H1 (cell line): ENCODE measurements around the gene ZRANB1. TPM values are rescaled to one million over a fixed set of nuclear protein-coding genes. Genes with fewer than 3 reads are reported as not detected.

ENCODE experiments used
- CTCF ChIA-PET: fragments of 300-600 bp; sonication (Branson Sonifier 250); formaldehyde crosslinking; loops from one replicate; lab custom pipeline; 2021; ENCODE audit not compliant: partially characterized antibody; lab: Charles Lee
- POLR2A ChIA-PET: fragments of 300-600 bp; sonication (Branson Sonifier 250); formaldehyde crosslinking; loops from one replicate; lab custom pipeline; 2021; ENCODE audit warnings: inconsistent platforms; ENCODE audit not compliant: partially characterized antibody; lab: Charles Lee
- DNase-seq, 2 experiments: peaks; one replicate each; pipeline versions ENCODE4 v3.0.0 to v3.0.0-alpha.2; 2010 to 2022; ENCODE audit warnings: low spot score in 2 of 2, low read depth in 1 of 2, mixed read lengths in 1 of 2
- FAIRE-seq: peaks from 2 replicates; lab custom pipeline; 2011; peaks lifted over from hg19 to GRCh38; lab: Jason Lieb, UNC
- H2AFZ ChIP-seq: 2 replicates; pipeline ENCODE4 v1.8.1; 2012; ENCODE audit warnings: low read length, inconsistent platforms
- H2AK5ac ChIP-seq: 2 replicates; pipeline ENCODE4 v1.6.1; 2013; ENCODE audit warnings: low read depth, low read length
- H2BK120ac ChIP-seq: replicated peaks from 2 replicates; pipeline ENCODE3; 2013; ENCODE audit warnings: low read depth, low read length, inconsistent platforms
- H2BK12ac ChIP-seq: 2 replicates; pipeline ENCODE4 v1.6.1; 2013; ENCODE audit warnings: low read depth, low read length
- H2BK15ac ChIP-seq: 2 replicates; pipeline ENCODE4 v1.6.1; 2013; ENCODE audit warnings: low read length
- H2BK20ac ChIP-seq: 2 replicates; pipeline ENCODE4 v1.6.1; 2013; ENCODE audit warnings: low read length
- H2BK5ac ChIP-seq: 2 replicates; pipeline ENCODE4 v1.6.1; 2013; ENCODE audit warnings: low read depth, low read length
- H3K14ac ChIP-seq: 2 replicates; pipeline ENCODE4 v1.6.1; 2013; ENCODE audit warnings: inconsistent platforms; ENCODE audit not compliant: insufficient read length
- H3K18ac ChIP-seq: 2 replicates; pipeline ENCODE4 v1.6.1; 2013; ENCODE audit warnings: low read length; ENCODE audit errors: extremely low read depth
- H3K23ac ChIP-seq: 2 replicates; pipeline ENCODE4 v1.6.1; 2013; ENCODE audit warnings: inconsistent platforms; ENCODE audit not compliant: insufficient read length
- H3K23me2 ChIP-seq: 2 replicates; pipeline ENCODE4 v1.6.1; 2013; ENCODE audit warnings: low read depth, low read length
- H3K27ac ChIP-seq: 2 replicates; pipeline ENCODE4 v1.6.1; 2011; ENCODE audit warnings: low read depth, low read length, inconsistent platforms
- H3K27me3 ChIP-seq, 4 experiments: replicated peaks in 1 of 4; 1 replicate in 1 of 4; 2 replicates in 3 of 4; pipeline versions ENCODE4 v1.6.1 to v1.8.1; 2011 to 2013; ENCODE audit warnings: low read length in 3 of 4, mild to moderate bottlenecking in 3 of 4, inconsistent platforms in 2 of 4, mixed read lengths in 2 of 4, moderate library complexity in 1 of 4; ENCODE audit not compliant: control insufficient read depth in 3 of 4, insufficient read depth in 3 of 4; ENCODE audit errors: extremely low read depth in 1 of 4
- H3K36me3 ChIP-seq, 4 experiments: 2 replicates each; pipeline versions ENCODE4 v1.6.1 to v1.8.1; 2011 to 2013; ENCODE audit warnings: mild to moderate bottlenecking in 4 of 4, low read length in 3 of 4, moderate library complexity in 2 of 4, control low read depth in 1 of 4, inconsistent platforms in 1 of 4; ENCODE audit not compliant: insufficient read depth in 4 of 4, control insufficient read depth in 2 of 4
- H3K4ac ChIP-seq: replicated peaks from 2 replicates; pipeline ENCODE3; 2013; ENCODE audit warnings: low read length, low read depth, mixed read lengths, inconsistent platforms; ENCODE audit not compliant: insufficient read length
- H3K4me1 ChIP-seq, 4 experiments: replicated peaks in 1 of 4; 1 replicate in 1 of 4; 2 replicates in 3 of 4; pipeline versions ENCODE4 v1.6.1 to v1.8.1; 2011 to 2013; ENCODE audit warnings: low read length in 3 of 4, inconsistent platforms in 2 of 4, mixed read lengths in 1 of 4; ENCODE audit not compliant: insufficient read depth in 4 of 4, control insufficient read depth in 3 of 4
- H3K4me2 ChIP-seq, 2 experiments: 2 replicates each; pipeline versions ENCODE4 v1.6.1 to v1.8.1; 2011 to 2013; ENCODE audit warnings: low read depth in 2 of 2, low read length in 2 of 2, control low read depth in 1 of 2, inconsistent platforms in 1 of 2, mild to moderate bottlenecking in 1 of 2; ENCODE audit not compliant: insufficient read depth in 1 of 2
- H3K4me3 ChIP-seq, 4 experiments: fragments of 200-600, 300-600 bp in 1 of 4; sonication (generic), shearing (Covaris generic), sonication (Bioruptor Twin) in 1 of 4; 2 replicates each; pipeline versions ENCODE4 v1.5.1 to v1.8.1; 2011 to 2016; ENCODE audit warnings: low read length in 4 of 4, low read depth in 3 of 4, control low read depth in 2 of 4, inconsistent platforms in 2 of 4, mild to moderate bottlenecking in 2 of 4, mixed read lengths in 1 of 4, moderate library complexity in 1 of 4; ENCODE audit not compliant: insufficient read depth in 2 of 4; ENCODE audit errors: extremely low read depth in 1 of 4
- H3K56ac ChIP-seq: replicated peaks from 2 replicates; pipeline ENCODE3; 2013; ENCODE audit warnings: low read depth, mild to moderate bottlenecking, mixed read lengths, low read length, inconsistent platforms; ENCODE audit not compliant: insufficient read length
- H3K79me1 ChIP-seq: 2 replicates; pipeline ENCODE4 v1.6.1; 2013; ENCODE audit warnings: low read depth, low read length, control low read depth
- H3K79me2 ChIP-seq, 2 experiments: 2 replicates each; pipeline versions ENCODE4 v1.6.1 to v1.8.1; 2012 to 2013; ENCODE audit warnings: low read length in 2 of 2, mild to moderate bottlenecking in 2 of 2, inconsistent platforms in 1 of 2; ENCODE audit not compliant: insufficient read depth in 2 of 2, control insufficient read depth in 1 of 2
- H3K9ac ChIP-seq, 4 experiments: replicated peaks in 1 of 4; 1 replicate in 1 of 4; 2 replicates in 3 of 4; pipeline versions ENCODE4 v1.6.1 to v1.8.1; 2011 to 2013; ENCODE audit warnings: low read depth in 3 of 4, low read length in 3 of 4, control low read depth in 2 of 4, mild to moderate bottlenecking in 2 of 4, moderate library complexity in 2 of 4, inconsistent platforms in 1 of 4; ENCODE audit errors: extremely low read depth in 1 of 4
- H3K9me3 ChIP-seq, 2 experiments: 2 replicates each; pipeline versions ENCODE4 v1.6.1 to v1.8.1; 2012 to 2013; ENCODE audit warnings: mild to moderate bottlenecking in 2 of 2, moderate library complexity in 2 of 2, control low read depth in 1 of 2, inconsistent platforms in 1 of 2, low read depth in 1 of 2, low read length in 1 of 2, mixed read lengths in 1 of 2; ENCODE audit not compliant: insufficient read depth in 2 of 2
- H4K20me1 ChIP-seq, 2 experiments: replicated peaks in 1 of 2; 2 replicates each; pipeline versions ENCODE3 to v1.8.1; 2011 to 2013; ENCODE audit warnings: inconsistent platforms in 2 of 2, low read length in 2 of 2, mild to moderate bottlenecking in 1 of 2; ENCODE audit not compliant: insufficient read depth in 2 of 2, control insufficient read depth in 1 of 2
- H4K5ac ChIP-seq: 2 replicates; pipeline ENCODE4 v1.6.1; 2013; ENCODE audit warnings: low read length, low read depth, mixed read lengths, inconsistent platforms; ENCODE audit not compliant: insufficient read length
- H4K8ac ChIP-seq: 2 replicates; pipeline ENCODE4 v1.8.0; 2013; ENCODE audit warnings: mild to moderate bottlenecking, moderate library complexity, low read length, inconsistent platforms; ENCODE audit not compliant: insufficient read depth; ENCODE audit errors: extremely low read depth
- H4K91ac ChIP-seq: replicated peaks from 2 replicates; pipeline ENCODE3; 2013; ENCODE audit warnings: low read length, mixed read lengths, inconsistent platforms; ENCODE audit not compliant: insufficient read length
- BCL11A ChIP-seq, 2 experiments: IDR thresholded peaks; one replicate each; pipeline ENCODE4 v1.6.1; 2011; ENCODE audit warnings: low read depth in 2 of 2, low read length in 2 of 2, mild to moderate bottlenecking in 2 of 2
- CBX5 ChIP-seq: fragments of 300-800, 300-1000 bp; sonication (generic); IDR thresholded peaks from 2 replicates; pipeline ENCODE4 v1.7.1; 2016; ENCODE audit warnings: antibody characterized with exemption, low read length, low read depth
- CBX8 ChIP-seq: fragments of 300-800, 300-1000 bp; sonication (generic); IDR thresholded peaks from 2 replicates; pipeline ENCODE4 v1.7.1; 2016; ENCODE audit warnings: low read depth, low read length, borderline replicate concordance
- CHD1 ChIP-seq: IDR thresholded peaks from 2 replicates; pipeline ENCODE4 v1.6.1; 2012; ENCODE audit warnings: low read depth, low read length, improper control_type of control experiment
- EGR1 ChIP-seq: IDR thresholded peaks from 2 replicates; pipeline ENCODE4 v1.6.1; 2011; ENCODE audit warnings: low read depth, low read length, borderline replicate concordance
- EP300 ChIP-seq, 2 experiments: IDR thresholded peaks; 1 replicate in 1 of 2; 2 replicates in 1 of 2; pipeline ENCODE4 v1.6.1; 2011 to 2012; ENCODE audit warnings: low read depth in 2 of 2, low read length in 2 of 2, mild to moderate bottlenecking in 2 of 2, borderline replicate concordance in 1 of 2, inconsistent platforms in 1 of 2, moderate library complexity in 1 of 2
- KDM1A ChIP-seq: fragments of 200-600, 300-600 bp; sonication (generic); IDR thresholded peaks from 2 replicates; pipeline ENCODE4 v1.7.1; 2016; ENCODE audit warnings: mild to moderate bottlenecking, low read length, borderline replicate concordance
- PHF8 ChIP-seq: fragments of 200-600 bp; sonication (generic); conservative IDR thresholded peaks from 2 replicates; pipeline ENCODE4 v1.7.1; 2012; ENCODE audit warnings: low read depth, mild to moderate bottlenecking, inconsistent platforms, low read length, moderate library complexity
- SUZ12 ChIP-seq: fragments of 200-600 bp; sonication (generic); IDR thresholded peaks from 2 replicates; pipeline ENCODE4 v1.6.1; 2012; ENCODE audit warnings: mild to moderate bottlenecking, inconsistent platforms, low read length, moderate library complexity, mixed read lengths
- ZNF274 ChIP-seq: IDR thresholded peaks from 2 replicates; pipeline ENCODE4 v1.7.0; 2012; ENCODE audit warnings: low read length, borderline replicate concordance; ENCODE audit errors: extremely low read depth
- WGBS, 2 experiments: shearing (Covaris generic) in 1 of 2; methylation state at CpG; one replicate each; pipeline versions ENCODE4 v1.1.6 to v1.1.7; 2013 to 2015; ENCODE audit warnings: low lambda C conversion rate in 2 of 2, mixed read lengths in 2 of 2, inconsistent platforms in 1 of 2, low coverage in 1 of 2, missing lambda C conversion rate in 1 of 2; ENCODE audit not compliant: insufficient replicate concordance in 2 of 2, insufficient coverage in 1 of 2, insufficient read length in 1 of 2; ENCODE audit errors: extremely low coverage in 1 of 2, missing lambda C conversion rate in 1 of 2; 5-methylcytosine and 5-hydroxymethylcytosine counted together
- polyA plus RNA-seq, 7 experiments: library from polyadenylated mRNA; depleted of rRNA in 3 of 7; stranded (reverse) in 5 of 7; unstranded in 2 of 7; fragments of >200 nt in 5 of 7; fragments of 200-250 nt in 2 of 7; gene quantifications; 1 replicate in 5 of 7; 2 replicates in 1 of 7; 4 replicates in 1 of 7; pipeline versions ENCODE4 v1.2.1 to v1.2.3, GENCODE V29; 2011 to 2013; ENCODE audit warnings: missing spikeins in 2 of 7, mixed read lengths in 2 of 7
- total RNA-seq: library from RNA; stranded (reverse); fragmentation: NEBNext Ultra II Directional; extraction: Animal tissue kit (Norgen Biotek cat#: 25700); gene quantifications from 2 replicates; pipeline ENCODE4 v1.2.1, GENCODE V29; 2021
- TF ChIP-seq, protein P1 (sequence below): IDR thresholded peaks from 2 replicates; pipeline ENCODE4 v1.6.1; 2012; ENCODE audit warnings: inconsistent platforms

ZRANB1 gene
- total and polyA plus RNA-seq, 2 of the 8 experiments (the other 6 are each of a cell fraction or from before 2014, with no cell fraction given), result 6.1 to 19.9 TPM

GRCh38 chr10:125002047-125002422, 60.1 kb downstream of the ZRANB1 start:
- FAIRE-seq, result no peak
- peaks cover 41 to 52% of the 10 kb centered on the region in 2 experiments for H4K20me1 ChIP-seq
- CTCF ChIA-PET, result interaction anchor here (0.9 to 2.5 kb wide), 8 partner anchors 9 to 67 kb away, joined by 3 to 10 read pairs (median 4); no protein-coding TSS in a partner anchor

More at GRCh38 chr10:125002047-125002422, 60.1 kb downstream of the ZRANB1 start:
- Histone ChIP-seq H3K36me3 (peaks cover 29 to 88% (median 50%) of the 10 kb centered on the region in 4 experiments), H3K4ac (no peak overlapping the region), H4K8ac (no peak overlapping the region; the same call in 1 of the 2 replicates), H2AK5ac (no peak overlapping the region), H4K91ac (no peak overlapping the region), H3K4me3 (no peak overlapping the region), H3K27ac (no peak overlapping the region), H2BK20ac (no peak overlapping the region), H2BK120ac (no peak overlapping the region), H3K9me3 (no peaks in the 10 kb centered on the region), H2BK12ac (no peak overlapping the region), H2BK5ac (no peak overlapping the region), H2AFZ (no peak overlapping the region), H3K56ac (no peak overlapping the region), H3K14ac (no peak overlapping the region), H3K9ac (no peak overlapping the region), H3K4me1 (peaks cover 0 to 4% (median 0%) of the 10 kb centered on the region in 4 experiments; a peak in 1 of 7 replicates), H3K4me2 (no peak overlapping the region), H3K23ac (no peak overlapping the region), H4K5ac (no peak overlapping the region), H3K79me2 (peaks cover 0 to 58% of the 10 kb centered on the region in 2 experiments; a peak in 2 of 4 replicates), H3K18ac (no peak overlapping the region), H3K27me3 (no peaks in the 10 kb centered on the region), H2BK15ac (no peak overlapping the region), H3K79me1 (peaks cover 27% of the 10 kb centered on the region), H3K23me2 (no peaks in the 10 kb centered on the region)
- 88% methylated on average over 9 of the region's 12 CpGs; no CpG with 5 or more reads in 1 of the 2 experiments for WGBS, 2 experiments
- no peak for DNase-seq
- TF ChIP-seq BCL11A (IDR thresholded peaks at IDR 0.05; ENCODE audit: low read depth in 2 of 2, low read length in 2 of 2), result no peak
- TF ChIP-seq ZNF274, result no peak
- TF ChIP-seq CHD1, result no peak
- TF ChIP-seq SUZ12, result no peak
- TF ChIP-seq CBX5, result no peak
- TF ChIP-seq KDM1A, result no peak
- TF ChIP-seq, protein P1, sequence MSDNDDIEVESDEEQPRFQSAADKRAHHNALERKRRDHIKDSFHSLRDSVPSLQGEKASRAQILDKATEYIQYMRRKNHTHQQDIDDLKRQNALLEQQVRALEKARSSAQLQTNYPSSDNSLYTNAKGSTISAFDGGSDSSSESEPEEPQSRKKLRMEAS, result no peak
- no peak for TF ChIP-seq EGR1
- no peak for TF ChIP-seq EP300 (IDR thresholded peaks at IDR 0.05; ENCODE audit: borderline replicate concordance in 1 of 2, low read depth in 2 of 2, low read length in 2 of 2)
- no peak for TF ChIP-seq PHF8
- no peak for TF ChIP-seq CBX8
- POLR2A ChIA-PET, result interaction anchor here (2.5 kb wide), 1 partner anchor 8 kb away, joined by 9 read pairs; no protein-coding TSS in a partner anchor
